Measurements from ENCODE around the gene SORL1-AS1.
A peak's percentile ranks its signal among the peaks of the same experiment; 100 is the strongest.

Gene SORL1-AS1

GRCh38 chr11:121474680-121475079 lies 21.9 kb upstream of the SORL1-AS1 start:
- no peak for DNase-seq

DNA sequence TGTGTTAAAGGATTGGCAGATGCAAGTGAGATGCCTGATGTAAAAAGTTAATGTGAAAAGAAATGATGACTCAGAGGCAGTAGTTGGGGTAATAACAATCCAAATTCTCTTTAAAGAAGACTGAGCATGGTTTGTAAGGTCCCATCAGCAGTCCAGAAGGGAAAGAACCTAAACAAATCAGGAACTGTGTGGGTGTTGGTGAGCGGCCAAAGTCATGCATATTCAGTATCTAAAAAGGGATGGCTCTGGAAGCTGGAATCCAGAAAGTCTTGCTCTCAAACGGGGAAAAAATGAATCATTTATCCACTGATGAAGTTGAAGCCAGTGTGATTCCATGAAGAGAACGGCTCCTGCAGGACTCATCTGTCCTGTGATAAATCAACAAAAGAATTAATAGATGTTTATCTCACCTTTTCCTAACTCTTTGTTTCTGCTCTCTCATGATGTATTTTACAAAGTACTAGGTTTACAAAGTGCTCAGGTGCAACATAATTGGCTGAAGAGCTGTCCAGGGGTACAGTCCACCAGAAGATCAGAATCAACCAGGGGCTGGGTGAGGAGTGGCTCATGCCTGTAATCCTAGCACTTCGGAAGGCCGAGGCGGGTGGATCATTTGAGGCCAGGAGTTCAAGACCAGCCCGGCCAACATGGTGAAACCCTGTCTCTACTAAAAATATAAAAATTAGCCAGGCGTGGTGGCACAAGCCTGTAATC lies 20.5 kb upstream of the SORL1-AS1 start:
- DNase-seq = no peak

GRCh38 chr11:121472312-121472711 lies 19.5 kb upstream of the SORL1-AS1 start:
- DNase-seq = no peak

GRCh38 chr11:121471167-121471566 lies 18.4 kb upstream of the SORL1-AS1 start:
- DNase-seq = no peak

- DNase-seq = no peak
Measured at GRCh38 chr11:121469910-121470309, 17.1 kb upstream of the SORL1-AS1 start.

DNA sequence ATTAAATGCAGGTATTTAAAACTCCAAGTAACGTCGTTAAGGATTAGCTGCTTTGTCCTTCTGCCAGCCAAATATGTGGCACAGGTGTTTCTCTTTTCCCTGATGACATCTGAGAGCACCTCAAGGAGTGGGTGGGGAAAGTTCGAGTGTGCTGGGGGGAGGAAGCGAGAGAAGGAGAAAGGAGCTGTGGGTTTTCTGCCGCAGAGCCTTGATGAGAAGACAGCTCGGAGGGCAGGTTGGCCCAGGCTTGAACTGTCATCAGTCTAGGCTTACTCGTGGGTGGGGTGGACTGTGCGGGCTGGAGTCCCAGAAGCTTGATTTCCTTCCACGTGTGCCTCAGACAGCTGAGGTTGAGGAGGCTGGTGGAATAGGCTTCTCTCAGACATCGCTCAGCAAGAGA lies 15.2 kb upstream of the SORL1-AS1 start:
- DNase-seq = peak; percentile 85

DNA sequence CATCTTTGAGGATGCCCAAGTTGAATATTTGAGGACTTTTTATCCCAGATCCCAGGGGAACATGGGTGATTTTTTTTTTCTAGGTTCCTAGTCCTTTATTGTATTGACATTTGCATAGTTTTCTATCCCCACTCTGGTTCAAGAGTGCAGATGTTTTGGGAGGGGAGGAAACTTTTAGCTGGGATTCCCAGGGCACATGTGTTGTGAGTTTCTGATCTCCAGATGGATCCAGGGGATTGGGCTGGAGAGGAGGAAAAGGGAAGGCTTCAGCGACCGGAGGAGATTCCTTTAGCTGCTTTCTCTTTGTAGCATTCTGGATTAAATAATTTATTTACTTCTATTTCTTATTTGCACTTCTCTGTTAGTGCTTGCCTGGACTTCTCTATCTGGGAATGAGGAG lies 14.7 kb upstream of the SORL1-AS1 start:
- DNase-seq = no peak

- DNase-seq = peak; percentile 57
Measured at GRCh38 chr11:121466063-121466794, 13.5 kb upstream of the SORL1-AS1 start.

DNA sequence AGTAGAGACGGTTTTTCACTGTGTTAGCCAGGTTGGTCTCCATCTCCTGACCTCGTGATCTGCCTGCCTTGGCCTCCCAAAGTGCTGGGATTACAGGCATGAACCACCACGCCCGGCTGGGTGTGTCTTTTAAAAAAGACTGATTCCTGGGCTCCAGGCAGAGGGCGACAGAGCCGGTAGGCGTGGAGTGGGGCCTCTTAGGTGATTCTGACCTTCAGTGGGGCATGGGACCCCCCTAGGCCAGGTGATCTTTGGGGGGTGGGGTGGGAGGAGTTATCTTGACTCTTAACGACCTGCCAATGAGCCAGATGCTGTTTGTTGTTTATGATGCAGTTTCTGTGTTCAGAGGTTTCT lies 12.9 kb upstream of the SORL1-AS1 start:
- no peak for DNase-seq

- peak; percentile 92 for DNase-seq
Measured at GRCh38 chr11:121464352-121464946, 11.7 kb upstream of the SORL1-AS1 start.

DNA sequence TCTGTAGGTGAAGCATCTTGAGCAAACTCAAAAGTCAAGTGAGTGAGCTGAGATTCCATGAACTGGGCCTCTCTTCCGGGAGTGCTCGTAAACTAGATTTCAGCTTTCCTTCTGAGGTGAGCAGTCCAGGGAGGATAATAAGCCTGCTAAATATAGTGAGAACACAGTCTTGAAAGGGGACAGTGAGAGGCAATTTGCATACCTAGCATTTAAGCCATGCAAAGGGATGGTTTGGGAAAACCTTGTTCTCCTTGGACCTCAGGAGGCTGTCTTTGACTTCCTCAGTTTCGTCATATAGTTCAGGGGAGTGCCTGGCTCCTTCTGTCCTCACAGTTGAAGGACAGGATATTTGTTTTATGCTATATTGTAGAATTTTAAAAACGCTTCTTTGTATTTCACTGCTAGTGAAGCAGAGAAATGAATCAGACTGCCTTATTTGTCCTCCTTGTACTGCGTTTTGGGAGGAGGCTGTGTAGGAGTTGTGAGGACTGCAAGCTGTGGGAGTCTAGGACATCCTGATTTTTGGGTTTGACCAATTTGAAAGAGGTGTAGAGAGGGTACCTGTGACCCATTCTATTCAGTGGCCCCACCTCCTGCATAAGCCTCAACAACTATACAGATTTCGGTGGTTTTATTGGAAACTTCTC lies 11.0 kb upstream of the SORL1-AS1 start:
- DNase-seq = no peak

DNA sequence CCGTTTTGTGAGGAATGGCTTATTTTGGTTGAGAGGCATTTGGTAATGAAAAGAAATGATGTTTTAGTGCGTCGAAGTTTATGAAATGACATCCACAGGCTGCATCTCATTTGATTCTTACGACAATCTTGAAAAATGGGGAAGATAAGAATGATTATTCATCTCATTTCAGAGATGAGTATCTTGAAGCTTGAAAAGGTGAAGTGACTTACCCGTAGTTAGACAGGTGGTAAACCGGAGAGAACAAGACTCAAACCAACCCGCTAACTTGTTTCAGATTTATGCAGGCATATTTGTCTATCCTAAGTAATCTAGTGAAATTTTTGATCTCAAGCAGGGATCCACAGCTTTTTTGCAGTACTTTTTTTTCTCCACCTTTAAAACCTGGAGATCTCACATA lies 9.1 kb upstream of the SORL1-AS1 start:
- no peak for DNase-seq

DNA sequence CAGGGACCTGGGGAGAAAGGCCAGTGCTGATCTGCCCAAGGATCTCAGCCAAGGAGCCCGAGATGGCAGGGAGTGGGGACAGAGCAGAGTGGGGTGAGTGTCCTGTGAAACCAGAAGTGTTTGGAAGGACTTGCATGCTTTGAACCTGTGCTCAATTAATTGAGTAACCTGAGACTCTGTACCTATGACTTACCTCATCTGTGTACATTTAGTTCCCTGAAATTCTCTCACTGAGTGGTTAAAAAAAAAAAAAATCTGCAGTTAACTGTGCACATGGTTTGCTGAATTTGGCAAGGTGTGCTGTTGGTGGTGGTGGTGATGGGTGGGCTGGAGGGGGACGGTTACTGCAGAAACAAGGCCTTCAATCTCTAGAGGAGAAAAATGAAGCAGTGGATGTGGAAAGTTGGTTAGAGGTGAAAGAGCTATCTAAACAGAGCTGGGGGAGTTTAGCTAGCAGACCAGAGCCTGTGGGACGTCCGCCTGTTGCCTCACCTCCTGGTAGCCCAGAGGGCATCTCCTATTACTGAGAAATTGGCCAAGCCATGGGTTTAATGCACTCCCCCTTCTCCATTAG lies 8.3 kb upstream of the SORL1-AS1 start:
- DNase-seq = no peak

DNA sequence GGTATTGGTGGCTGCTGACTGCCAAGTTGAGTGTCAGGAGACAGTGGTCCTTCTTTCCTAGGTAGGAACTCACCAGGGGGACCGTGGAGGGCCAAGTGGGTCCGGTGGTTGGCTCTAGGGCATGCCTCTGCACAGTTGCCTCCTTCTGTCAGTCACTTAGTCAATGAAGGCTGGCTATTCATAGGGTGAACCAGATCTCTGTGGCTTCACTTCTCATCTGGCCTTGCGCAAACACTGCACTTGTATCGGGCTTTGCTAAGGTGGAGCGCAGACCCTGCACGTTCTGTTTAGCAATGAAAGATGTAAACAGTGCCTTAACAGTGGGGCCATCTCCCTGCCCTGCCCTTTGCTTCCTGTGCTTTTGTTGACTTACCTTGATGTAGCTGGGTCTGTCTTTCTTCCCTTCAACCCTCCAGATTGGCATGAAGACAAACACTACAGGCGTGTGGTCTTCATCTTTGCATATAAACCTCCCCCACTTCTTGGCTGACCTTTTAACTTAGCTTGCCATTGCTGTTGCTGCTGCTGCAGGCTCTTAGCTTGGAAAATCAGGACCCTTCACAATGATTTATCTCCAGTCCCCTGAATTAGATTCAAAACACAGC lies 6.7 kb upstream of the SORL1-AS1 start:
- peak; percentile 25 for DNase-seq

DNA sequence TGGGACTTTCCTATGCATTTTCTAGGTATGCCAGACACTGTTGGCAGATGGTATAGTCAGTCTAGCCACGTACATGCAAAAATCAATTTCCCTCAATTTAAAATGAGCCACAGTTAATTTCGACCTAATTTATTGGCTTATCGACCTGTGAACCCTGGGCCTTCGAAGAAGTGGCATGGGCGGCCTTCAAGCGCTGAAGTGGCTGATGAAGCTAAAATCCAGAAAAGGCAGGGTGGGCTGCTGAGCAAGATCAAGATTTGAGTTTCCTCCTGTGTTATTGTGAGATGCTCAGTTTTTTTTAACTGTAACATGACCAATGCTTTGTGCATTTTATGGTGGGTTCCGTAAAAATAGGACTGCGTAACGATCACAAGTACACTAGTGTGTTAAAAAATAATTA lies 5.8 kb upstream of the SORL1-AS1 start:
- no peak for DNase-seq

DNA sequence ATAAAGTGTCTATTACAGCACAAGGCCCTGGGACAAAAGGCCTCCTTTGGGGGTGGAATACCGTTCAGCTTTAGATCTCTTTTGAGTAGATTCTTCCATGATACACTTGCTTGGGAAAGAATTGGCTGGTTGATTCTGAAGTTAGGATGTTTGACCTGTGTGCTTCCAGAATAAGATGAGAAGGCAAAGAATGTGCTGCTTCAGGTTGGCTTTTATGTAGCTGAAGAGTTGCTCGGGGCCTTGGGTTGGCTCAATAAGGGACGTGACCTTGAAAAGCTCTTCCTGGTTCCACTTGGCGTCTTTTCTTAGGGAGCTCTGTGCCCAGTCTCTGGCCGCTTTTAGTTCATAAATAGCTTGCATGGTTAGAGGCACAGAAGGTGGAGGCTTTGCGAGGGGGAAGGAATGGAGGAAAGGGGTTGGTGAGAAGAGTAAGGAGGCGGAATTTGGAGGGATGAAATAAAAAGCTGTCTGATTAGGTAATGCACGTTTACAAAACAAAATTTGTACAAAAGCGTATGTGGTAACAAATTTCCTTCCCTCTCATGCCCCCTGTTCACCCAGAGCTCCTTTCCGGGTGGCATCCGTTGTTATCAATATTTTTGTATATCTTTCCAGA lies 4.2 kb upstream of the SORL1-AS1 start:
- DNase-seq = no peak

GRCh38 chr11:121456151-121456550 lies 3.4 kb upstream of the SORL1-AS1 start:
- no peak for DNase-seq

DNA sequence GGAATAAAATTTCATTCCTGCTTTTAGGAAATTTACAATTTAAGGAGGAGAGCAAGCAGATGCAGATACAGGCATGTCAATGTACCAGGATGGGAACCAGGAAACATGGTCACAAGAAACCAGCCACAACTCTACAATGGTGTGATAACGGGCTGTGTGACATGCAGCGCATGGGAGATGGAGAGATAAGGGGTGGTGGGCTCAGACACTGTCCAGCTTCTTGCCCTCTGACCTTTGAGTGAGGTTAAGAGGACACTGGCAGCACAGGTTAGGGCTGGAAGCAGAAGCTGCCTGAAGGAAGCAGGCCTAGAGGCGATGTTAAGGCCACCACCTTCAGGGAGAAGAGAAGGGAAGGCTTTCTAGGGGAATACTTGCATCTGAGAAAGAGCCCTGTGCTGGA lies 2.3 kb upstream of the SORL1-AS1 start:
- no peak for DNase-seq

DNA sequence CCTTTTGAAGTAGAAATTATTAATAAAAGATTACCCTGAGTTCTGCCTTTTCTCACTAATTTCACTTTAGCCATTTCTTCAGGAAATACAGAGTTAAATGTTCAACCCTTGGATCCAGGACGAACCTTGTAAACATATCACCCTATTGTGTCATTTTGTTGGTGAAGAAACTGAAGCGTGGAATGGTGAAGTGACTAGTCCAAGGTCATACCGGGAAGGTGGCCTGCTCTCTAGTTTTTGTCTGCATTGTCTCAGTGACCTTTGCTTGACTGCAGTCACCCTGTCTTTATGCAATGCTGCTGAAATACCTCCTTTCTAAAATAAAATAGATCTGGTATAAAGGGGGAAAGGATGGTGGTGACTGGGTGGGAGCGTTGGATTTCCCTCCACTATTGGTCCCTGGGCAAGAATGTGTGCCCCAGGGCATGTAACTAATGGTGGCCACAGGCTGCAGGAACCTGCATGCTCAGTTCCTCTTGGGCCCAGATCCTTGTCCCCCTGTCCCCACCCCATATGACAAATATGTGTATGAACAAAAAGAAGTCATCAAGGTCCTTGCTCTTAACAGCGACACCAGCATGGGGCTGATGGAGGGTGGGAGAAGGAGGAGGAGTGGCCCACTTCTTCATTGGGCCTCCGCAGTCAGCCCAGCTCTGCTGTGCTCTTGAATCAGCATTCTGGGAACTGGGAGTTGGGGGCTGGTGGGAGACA lies 977 bp upstream of the SORL1-AS1 start:
- no peak for DNase-seq

DNA sequence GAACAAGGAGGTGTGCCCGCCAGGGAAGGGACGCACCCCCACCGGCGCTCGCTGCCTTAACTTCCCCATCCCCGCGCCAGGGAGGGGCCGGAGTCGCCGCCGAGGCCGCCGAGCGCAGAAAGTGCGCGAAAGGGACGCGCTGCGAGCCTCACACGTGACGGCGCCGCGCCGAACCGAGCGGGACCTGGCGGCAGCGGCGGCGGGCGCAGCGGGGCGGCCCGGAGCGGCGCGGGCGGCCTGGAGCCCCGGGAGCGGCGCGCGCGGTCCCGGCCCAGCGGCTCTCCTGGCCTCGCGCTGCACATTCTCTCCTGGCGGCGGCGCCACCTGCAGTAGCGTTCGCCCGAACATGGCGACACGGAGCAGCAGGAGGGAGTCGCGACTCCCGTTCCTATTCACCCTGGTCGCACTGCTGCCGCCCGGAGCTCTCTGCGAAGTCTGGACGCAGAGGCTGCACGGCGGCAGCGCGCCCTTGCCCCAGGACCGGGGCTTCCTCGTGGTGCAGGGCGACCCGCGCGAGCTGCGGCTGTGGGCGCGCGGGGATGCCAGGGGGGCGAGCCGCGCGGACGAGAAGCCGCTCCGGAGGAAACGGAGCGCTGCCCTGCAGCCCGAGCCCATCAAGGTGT lies 670 bp downstream of the SORL1-AS1 start, which contains the start of gene SORL1:
SORL1 (plus strand) TSS at position 329 of the 623 bp plus-strand sequence; CDS start at position 347, 18 bp downstream.
- DNase-seq = peak; percentile 76

Measured in stimulated activated CD4-positive, alpha-beta T cell treated with anti-CD3 and anti-CD28 coated beads, Interleukin-1b, Interleukin-23, amount 100 ng/mL, for 48 hours (primary cell).